KMS-11 (cell line): ENCODE results near the gene NCOA4.
"Not testable (repeated sequence)": the region's sequence is repeated elsewhere in the genome, so short reads cannot be mapped to it uniquely, and the experiment has no call there.

Experiments
- H2AFZ ChIP-seq: fragments of 200-600 bp; sonication (generic); 2 replicates; pipeline ENCODE4 v1.6.1; 2016; ENCODE audit warnings: antibody characterized with exemption, mixed run types, low read depth
- H3K27ac ChIP-seq: fragments of 200-600 bp; sonication (generic); 2 replicates; pipeline ENCODE4 v1.6.1; 2016; ENCODE audit warnings: mild to moderate bottlenecking, mixed run types
- H3K27me3 ChIP-seq: fragments of 200-600 bp; sonication (generic); 2 replicates; pipeline ENCODE4 v1.6.1; 2017; ENCODE audit warnings: mild to moderate bottlenecking, low read depth, mixed run types, moderate library complexity; ENCODE audit not compliant: insufficient read depth
- H3K36me3 ChIP-seq: fragments of 200-600 bp; sonication (generic); 2 replicates; pipeline ENCODE4 v1.6.1; 2017; ENCODE audit warnings: mild to moderate bottlenecking, mixed run types; ENCODE audit not compliant: insufficient read depth
- H3K4me1 ChIP-seq: fragments of 200-600 bp; sonication (generic); 2 replicates; pipeline ENCODE4 v1.6.1; 2016; ENCODE audit warnings: mild to moderate bottlenecking, low read depth, mixed run types; ENCODE audit not compliant: poor library complexity, severe bottlenecking
- H3K4me2 ChIP-seq: fragments of 200-600 bp; sonication (generic); 2 replicates; pipeline ENCODE4 v1.7.0; 2016; ENCODE audit warnings: mild to moderate bottlenecking, mixed run types
- H3K4me3 ChIP-seq: fragments of 200-600 bp; sonication (generic); IDR thresholded peaks from 2 replicates; pipeline ENCODE4 v1.6.1; 2017; ENCODE audit warnings: low read depth, low read length, mixed read lengths; ENCODE audit not compliant: insufficient read depth
- H3K79me2 ChIP-seq: fragments of 200-600 bp; sonication (generic); 2 replicates; pipeline ENCODE4 v1.6.1; 2016; ENCODE audit warnings: low read depth, mixed run types; ENCODE audit not compliant: insufficient read depth
- H3K9ac ChIP-seq: fragments of 200-600 bp; sonication (generic); 2 replicates; pipeline ENCODE4 v1.6.1; 2016; ENCODE audit warnings: mild to moderate bottlenecking, mixed run types
- H4K20me1 ChIP-seq: fragments of 200-600 bp; sonication (generic); 2 replicates; pipeline ENCODE4 v1.6.1; 2016; ENCODE audit warnings: mild to moderate bottlenecking, mixed run types; ENCODE audit not compliant: insufficient read depth
- TF ChIP-seq, protein P1 (sequence below): fragments of 200-600 bp; sonication (generic); conservative IDR thresholded peaks from 2 replicates; pipeline ENCODE4 v1.6.1; 2017; ENCODE audit warnings: low read depth, mild to moderate bottlenecking, antibody characterized with exemption, low read length, moderate library complexity, mixed read lengths

NCOA4 gene

DNA sequence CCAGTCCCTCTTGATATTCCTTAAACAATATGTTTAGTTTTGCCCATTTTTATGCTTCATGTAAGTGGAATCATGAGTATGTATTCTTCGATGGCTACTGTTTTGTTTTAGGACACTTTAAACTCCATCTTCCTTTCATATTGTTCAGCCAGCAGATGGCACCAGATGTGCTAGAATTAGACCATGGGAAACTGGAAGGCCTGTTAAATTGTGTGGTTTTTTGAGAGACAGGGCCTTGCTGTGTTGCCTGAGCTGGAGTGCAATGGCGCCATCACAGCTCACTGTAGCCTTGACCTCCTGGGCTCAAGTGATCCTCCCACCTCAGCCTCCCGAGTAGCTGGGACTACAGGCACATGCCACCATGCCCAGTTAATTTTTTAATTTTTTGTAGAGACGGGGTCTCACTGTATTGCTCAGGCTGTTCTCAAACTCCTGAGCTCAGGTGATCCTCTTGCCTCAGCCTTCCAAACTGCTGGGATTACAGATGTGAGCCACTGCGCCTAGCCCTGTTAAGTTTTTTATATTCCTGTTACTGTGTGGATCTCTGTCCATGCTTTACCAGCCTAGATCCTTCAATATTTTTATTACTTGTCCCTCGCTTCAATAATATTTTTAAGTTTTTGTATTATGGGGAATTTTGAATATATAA is 46.8 kb downstream of the NCOA4 start:
- H3K9ac ChIP-seq, H2AFZ ChIP-seq, H3K27me3 ChIP-seq, H3K36me3 ChIP-seq, H3K4me1 ChIP-seq, H4K20me1 ChIP-seq, H3K27ac ChIP-seq, H3K4me2 ChIP-seq, H3K4me3 ChIP-seq: not testable (repeated sequence)
- TF ChIP-seq, protein P1, sequence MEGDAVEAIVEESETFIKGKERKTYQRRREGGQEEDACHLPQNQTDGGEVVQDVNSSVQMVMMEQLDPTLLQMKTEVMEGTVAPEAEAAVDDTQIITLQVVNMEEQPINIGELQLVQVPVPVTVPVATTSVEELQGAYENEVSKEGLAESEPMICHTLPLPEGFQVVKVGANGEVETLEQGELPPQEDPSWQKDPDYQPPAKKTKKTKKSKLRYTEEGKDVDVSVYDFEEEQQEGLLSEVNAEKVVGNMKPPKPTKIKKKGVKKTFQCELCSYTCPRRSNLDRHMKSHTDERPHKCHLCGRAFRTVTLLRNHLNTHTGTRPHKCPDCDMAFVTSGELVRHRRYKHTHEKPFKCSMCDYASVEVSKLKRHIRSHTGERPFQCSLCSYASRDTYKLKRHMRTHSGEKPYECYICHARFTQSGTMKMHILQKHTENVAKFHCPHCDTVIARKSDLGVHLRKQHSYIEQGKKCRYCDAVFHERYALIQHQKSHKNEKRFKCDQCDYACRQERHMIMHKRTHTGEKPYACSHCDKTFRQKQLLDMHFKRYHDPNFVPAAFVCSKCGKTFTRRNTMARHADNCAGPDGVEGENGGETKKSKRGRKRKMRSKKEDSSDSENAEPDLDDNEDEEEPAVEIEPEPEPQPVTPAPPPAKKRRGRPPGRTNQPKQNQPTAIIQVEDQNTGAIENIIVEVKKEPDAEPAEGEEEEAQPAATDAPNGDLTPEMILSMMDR, result peak; percentile 28; the same call in 1 of the 2 replicates
- H3K79me2 ChIP-seq, result peaks cover 20% of the 10 kb centered on the region; the same call in 1 of the 2 replicates

DNA sequence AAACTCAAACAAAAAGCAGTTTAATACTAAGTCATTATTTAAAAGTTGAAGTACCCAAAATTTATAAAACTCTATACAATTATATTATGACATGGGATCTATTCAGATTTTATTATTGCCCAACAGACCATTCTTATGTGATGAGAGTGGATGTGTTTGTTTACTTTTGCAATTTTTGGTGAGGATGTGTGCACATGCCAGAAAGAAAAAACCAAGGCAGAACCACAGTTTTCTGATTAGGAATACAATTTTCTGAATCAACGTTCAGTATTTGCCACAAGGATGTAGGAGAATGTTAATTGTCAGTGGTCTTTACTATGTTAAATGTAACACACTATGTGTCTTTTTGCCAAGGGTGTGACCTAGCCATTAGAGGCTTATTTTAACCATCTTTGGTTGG is 49.1 kb downstream of the NCOA4 start:
- H3K9ac ChIP-seq, result not testable (repeated sequence)

DNA sequence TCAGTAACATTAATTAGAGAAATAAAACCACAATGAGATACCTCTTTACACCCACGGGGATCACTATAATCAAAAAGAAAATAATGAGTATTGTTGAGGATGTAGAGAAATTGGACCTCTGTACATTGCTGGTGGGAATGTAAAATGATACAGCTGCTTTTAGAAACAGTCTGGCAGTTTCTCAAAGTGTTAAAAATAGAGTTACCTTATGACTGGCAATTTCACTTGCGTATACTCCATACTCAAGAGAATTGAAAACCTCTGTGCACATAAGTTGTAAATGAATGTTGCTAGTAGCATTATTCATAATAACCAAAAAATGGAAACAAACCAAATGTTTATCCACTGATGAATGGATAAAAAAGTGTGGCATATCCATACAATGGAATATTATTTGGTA is 51.9 kb downstream of the NCOA4 start:
- not testable (repeated sequence) for H3K36me3 ChIP-seq, H3K27ac ChIP-seq, H3K27me3 ChIP-seq, H3K4me3 ChIP-seq, H3K9ac ChIP-seq, H3K4me2 ChIP-seq, H2AFZ ChIP-seq, H4K20me1 ChIP-seq
- Histone ChIP-seq H3K4me1 (peaks cover 14% of the 10 kb centered on the region), H3K79me2 (peaks cover 45% of the 10 kb centered on the region)

More for the DNA sequence above, 49.1 kb downstream of the NCOA4 start:
- not testable (repeated sequence) for H3K4me1 ChIP-seq, H3K36me3 ChIP-seq, H4K20me1 ChIP-seq, H3K4me3 ChIP-seq, H2AFZ ChIP-seq, H3K27me3 ChIP-seq, H3K4me2 ChIP-seq, H3K27ac ChIP-seq
- H3K79me2 ChIP-seq, result peaks cover 30% of the 10 kb centered on the region

DNA sequence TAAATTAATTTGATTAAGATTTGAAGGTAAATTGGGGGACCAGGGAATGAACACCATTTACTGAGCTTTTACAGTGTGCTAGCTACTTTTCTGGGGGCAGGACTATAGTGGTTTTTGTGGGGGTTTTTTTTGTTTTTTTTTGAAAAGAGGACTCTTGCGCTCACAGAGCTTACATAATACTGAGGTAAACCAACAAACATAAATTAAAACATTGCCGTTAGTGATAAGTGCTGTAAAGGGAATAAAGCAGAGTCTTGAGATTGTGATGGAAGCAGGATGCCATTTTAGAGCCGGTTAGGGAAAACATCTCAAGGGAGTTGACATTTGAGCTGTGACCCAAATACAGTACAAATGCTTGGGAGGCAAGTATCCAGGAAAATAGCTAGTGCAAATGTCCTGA is 56.4 kb downstream of the NCOA4 start:
- H3K4me2 ChIP-seq, H4K20me1 ChIP-seq, H3K9ac ChIP-seq, H3K27me3 ChIP-seq, H3K4me3 ChIP-seq, H3K27ac ChIP-seq, H2AFZ ChIP-seq, H3K36me3 ChIP-seq: not testable (repeated sequence)
- Histone ChIP-seq H3K4me1 (peaks cover 15% of the 10 kb centered on the region), H3K79me2 (peaks cover 69% of the 10 kb centered on the region)

DNA sequence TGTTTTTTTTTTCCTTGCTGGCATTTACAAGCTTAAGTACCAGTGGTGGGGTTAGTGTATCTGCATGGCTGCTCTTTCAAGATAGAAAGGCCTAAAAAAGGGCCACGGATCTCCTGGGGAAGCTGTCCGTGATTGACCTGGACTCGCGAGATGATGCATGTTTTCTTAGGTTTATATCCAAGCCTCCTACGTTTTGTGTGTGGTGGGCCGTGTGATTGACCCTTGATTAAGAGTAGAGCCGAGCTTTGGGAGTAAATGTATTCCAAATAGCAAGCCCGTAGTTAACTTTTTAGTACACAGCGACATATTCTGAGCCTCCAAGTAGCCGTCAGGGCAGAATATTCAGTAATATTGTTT is 57.6 kb downstream of the NCOA4 start:
- peak overlapping the region; percentile 70 for H3K9ac ChIP-seq
- H3K27ac ChIP-seq, result peak overlapping the region; percentile 44; the same call in 1 of the 2 replicates
- H3K79me2 ChIP-seq, result peaks cover 72% of the 10 kb centered on the region
- not testable (repeated sequence) for H3K27me3 ChIP-seq, H3K4me3 ChIP-seq, H3K36me3 ChIP-seq, H4K20me1 ChIP-seq
- peaks cover 11% of the 10 kb centered on the region for H3K4me1 ChIP-seq
- peak overlapping the region; percentile 88 for H3K4me2 ChIP-seq
- peak overlapping the region; percentile 52 for H2AFZ ChIP-seq

DNA sequence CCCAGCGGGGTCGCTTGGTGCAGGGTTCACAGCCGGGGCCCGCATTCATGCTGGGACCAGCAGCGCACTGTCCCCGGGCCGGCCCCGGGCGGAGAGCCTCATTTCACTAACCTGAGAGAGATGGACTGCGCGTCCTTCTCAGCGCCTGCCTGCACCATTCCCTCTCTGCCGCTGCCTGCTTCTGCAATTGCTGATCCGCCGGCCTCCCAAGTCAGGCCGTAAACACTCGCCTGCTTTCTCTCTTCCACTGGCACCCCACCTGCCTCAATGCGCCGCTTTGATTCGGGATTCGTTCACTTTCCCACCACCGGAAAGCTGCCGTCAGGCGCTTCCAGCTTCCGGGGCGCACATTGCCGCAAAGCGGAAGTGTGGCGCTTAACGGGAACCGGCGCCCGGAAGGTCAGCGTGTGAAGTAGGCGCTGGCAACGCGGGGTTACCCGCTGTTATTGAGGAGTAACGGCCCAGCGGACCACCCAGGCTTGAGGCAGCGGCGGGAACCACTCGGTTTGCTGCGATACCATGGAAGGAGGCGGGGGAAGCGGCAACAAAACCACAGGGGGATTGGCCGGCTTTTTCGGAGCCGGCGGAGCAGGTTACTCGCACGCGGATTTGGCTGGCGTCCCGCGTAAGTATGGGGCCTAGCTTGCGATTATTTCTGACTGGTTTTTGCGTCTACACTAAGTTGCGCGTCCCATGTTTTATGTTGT is 58.2 kb downstream of the NCOA4 start, which contains the start of gene TIMM23:
TIMM23 (plus strand) TSS at position 384 of the 707 bp plus-strand sequence; CDS start at position 520, 136 bp downstream.
- peaks cover 11% of the 10 kb centered on the region for H3K4me1 ChIP-seq
- not testable (repeated sequence) for H3K27me3 ChIP-seq
- H2AFZ ChIP-seq, result peak within 1 kb of the TSS; percentile 52

DNA sequence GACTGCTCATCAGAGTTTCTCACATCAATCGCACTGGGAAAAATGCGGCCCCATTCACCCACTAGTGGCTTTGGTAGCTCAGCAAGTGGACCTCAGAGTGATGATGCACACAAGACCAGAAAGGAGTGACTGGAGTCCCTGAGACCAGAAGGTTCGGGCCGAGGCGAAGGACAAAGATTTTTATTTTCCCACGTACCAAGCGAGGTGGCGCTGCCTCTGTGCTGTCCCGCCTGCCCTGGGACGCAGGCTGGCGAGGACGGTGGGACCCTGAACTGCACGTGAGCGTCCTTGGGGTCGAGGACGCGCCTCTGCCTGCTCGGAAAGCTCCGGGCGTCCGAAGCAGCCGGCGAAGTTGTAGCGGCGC is 58.7 kb downstream of the NCOA4 start:
- H3K79me2 ChIP-seq, result peaks cover 78% of the 10 kb centered on the region
- H3K4me1 ChIP-seq, result peaks cover 11% of the 10 kb centered on the region
- peak overlapping the region; percentile 52; the same call in 1 of the 2 replicates for H2AFZ ChIP-seq

More for the DNA sequence above, 58.2 kb downstream of the NCOA4 start, which contains the start of gene TIMM23:
- H3K9ac ChIP-seq, result peak within 1 kb of the TSS; percentile 70
- not testable (repeated sequence) for H4K20me1 ChIP-seq, H3K4me3 ChIP-seq, H3K36me3 ChIP-seq
- peak within 1 kb of the TSS; percentile 44 for H3K27ac ChIP-seq
- H3K4me2 ChIP-seq, result peak within 1 kb of the TSS; percentile 88
- peaks cover 72% of the 10 kb centered on the region for H3K79me2 ChIP-seq

DNA sequence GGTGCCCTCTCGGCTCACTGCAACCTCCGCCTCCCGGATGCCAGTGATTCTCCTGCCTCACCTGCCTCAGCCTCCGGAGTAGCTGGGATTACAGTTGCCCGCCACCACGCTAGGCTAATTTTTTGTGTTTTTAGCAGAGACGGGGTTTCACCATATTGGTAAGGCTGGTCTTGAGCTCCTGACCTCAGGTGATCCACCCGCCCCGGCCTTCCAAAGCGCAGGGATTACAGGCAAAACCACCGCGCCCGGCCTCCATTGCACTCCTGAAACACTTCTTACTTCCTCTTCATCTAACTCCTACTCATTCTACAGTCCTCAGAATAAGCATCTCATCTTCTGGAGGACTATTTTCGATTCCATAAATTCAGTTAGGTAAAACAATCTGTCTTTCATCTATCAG is 59.4 kb downstream of the NCOA4 start:
- peak overlapping the region; percentile 70; the same call in 1 of the 2 replicates for H3K9ac ChIP-seq

More for the DNA sequence above, 58.7 kb downstream of the NCOA4 start:
- Histone ChIP-seq H3K9ac (peak overlapping the region; percentile 70; the same call in 1 of the 2 replicates), H3K27ac (peak overlapping the region; percentile 44), H3K4me2 (peak overlapping the region; percentile 80; the same call in 1 of the 2 replicates)
- H3K4me3 ChIP-seq, H4K20me1 ChIP-seq, H3K36me3 ChIP-seq, H3K27me3 ChIP-seq: not testable (repeated sequence)

DNA sequence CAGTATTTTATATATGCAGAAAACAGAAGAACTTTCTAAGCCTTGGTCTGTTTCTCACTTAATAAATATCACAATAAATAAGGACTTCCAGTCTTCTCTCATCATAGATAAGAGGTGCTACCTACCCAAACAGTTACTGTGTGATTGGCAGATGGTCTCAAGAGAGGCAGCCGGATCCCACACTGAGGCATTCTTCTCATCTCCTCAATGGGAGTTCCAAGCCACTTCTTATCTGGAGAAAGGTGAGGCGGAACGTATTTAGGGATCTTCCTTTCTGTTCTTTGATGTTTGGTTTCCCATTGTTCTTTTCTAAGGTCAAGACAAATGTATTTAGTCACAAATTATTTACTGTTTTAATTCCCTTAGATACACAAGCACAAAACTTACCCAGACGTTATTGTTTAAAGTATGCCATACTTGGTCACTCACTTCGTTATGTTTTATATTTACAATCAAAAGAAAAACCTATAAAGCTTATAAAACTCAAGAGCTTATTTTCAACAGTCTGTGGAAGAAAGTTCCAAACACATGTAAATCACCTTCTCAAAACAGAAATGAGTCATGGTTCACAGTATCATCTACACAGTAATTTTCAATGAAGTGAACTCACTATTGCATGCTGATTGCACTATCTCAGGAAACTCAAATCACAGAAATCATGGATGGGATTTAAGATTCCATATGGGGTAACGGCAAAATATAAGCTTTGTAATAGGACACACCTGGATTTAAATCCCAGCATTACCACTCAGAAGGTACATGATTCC is 67.6 kb downstream of the NCOA4 start:
- H3K27ac ChIP-seq, H3K27me3 ChIP-seq, H3K4me1 ChIP-seq, H3K4me3 ChIP-seq, H3K36me3 ChIP-seq, H3K4me2 ChIP-seq, H3K9ac ChIP-seq, H4K20me1 ChIP-seq, H2AFZ ChIP-seq: not testable (repeated sequence)
- peaks cover 12% of the 10 kb centered on the region; the same call in 1 of the 2 replicates for H3K79me2 ChIP-seq

More for the DNA sequence above, 59.4 kb downstream of the NCOA4 start:
- H3K79me2 ChIP-seq, result peaks cover 78% of the 10 kb centered on the region
- H3K4me3 ChIP-seq, H3K27me3 ChIP-seq, H4K20me1 ChIP-seq, H3K36me3 ChIP-seq, H3K27ac ChIP-seq, H2AFZ ChIP-seq: not testable (repeated sequence)
- H3K4me1 ChIP-seq, result peaks cover 11% of the 10 kb centered on the region
- peak overlapping the region; percentile 80 for H3K4me2 ChIP-seq
